ENCODE measurements around the gene C2orf72.

- TF ChIP-seq POLR2A (IDR thresholded peaks at IDR 0.05), result no peak
- no peak for TF ChIP-seq CTCF (IDR thresholded peaks at IDR 0.05)
Measured at GRCh38 chr2:231039294-231039664, 2.0 kb downstream of the C2orf72 start.
